ENCODE data around the gene HOXA4. TPM values are rescaled to one million over a fixed set of nuclear protein-coding genes. Genes with fewer than 3 reads are reported as not detected.

Gene HOXA4
- total RNA-seq, 1 donor from 2014 or later: 0.31 TPM

DNA sequence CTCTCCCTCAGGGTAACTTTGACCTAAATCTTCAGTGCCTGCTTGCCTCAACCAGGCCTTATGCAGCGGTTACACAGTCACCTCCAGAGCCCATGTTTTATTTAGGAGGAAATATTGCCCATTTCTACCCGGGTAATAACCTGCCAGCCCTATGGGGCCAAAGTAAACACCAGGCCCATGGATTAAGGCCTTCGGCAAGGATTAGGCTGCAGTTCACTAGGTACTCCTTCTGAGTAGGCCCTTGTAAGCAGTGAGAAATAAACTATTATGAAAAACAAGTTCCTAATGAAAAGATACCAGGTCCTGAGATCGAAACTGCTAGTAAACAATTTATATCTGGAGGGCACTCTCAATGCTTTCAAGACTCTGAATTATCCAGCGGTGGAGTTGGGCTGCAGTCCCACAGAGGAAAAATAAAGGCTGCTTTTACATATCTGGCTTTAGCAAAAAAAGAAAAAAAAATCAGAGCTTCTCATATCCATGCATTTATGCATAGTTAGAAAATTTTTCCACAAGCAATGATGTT, 47.3 kb upstream of the HOXA4 start:
- H3K27me3 Mint-ChIP-seq (ENCODE audit: unreplicated experiment): peaks cover 40% of the 10 kb centered on the region
- DNase-seq (ENCODE audit: low spot score): no peak
- H3K4me1 Mint-ChIP-seq (ENCODE audit: unreplicated experiment): peaks cover 18% of the 10 kb centered on the region
- no peak overlapping the region for H3K4me3 Mint-ChIP-seq (ENCODE audit: unreplicated experiment)
- no peaks in the 10 kb centered on the region for H3K9me3 Mint-ChIP-seq (ENCODE audit: unreplicated experiment)
- H3K27ac Mint-ChIP-seq (ENCODE audit: unreplicated experiment): no peak overlapping the region
- no peak for TF ChIP-seq CTCF (IDR thresholded peaks at IDR 0.05; ENCODE audit: unreplicated experiment)
- no peaks in the 10 kb centered on the region for H3K36me3 Mint-ChIP-seq (ENCODE audit: low read depth, unreplicated experiment)

GRCh38 chr7:27176962-27177794, 46.6 kb upstream of the HOXA4 start:
- no peak for DNase-seq (ENCODE audit: low spot score)
- H3K4me1 Mint-ChIP-seq (ENCODE audit: unreplicated experiment): peaks cover 21% of the 10 kb centered on the region
- no peak for TF ChIP-seq CTCF (IDR thresholded peaks at IDR 0.05; ENCODE audit: unreplicated experiment)
- no peaks in the 10 kb centered on the region for H3K9me3 Mint-ChIP-seq (ENCODE audit: unreplicated experiment)
- H3K27me3 Mint-ChIP-seq (ENCODE audit: unreplicated experiment): peaks cover 39% of the 10 kb centered on the region
- H3K4me3 Mint-ChIP-seq (ENCODE audit: unreplicated experiment): no peak overlapping the region
- H3K36me3 Mint-ChIP-seq (ENCODE audit: low read depth, unreplicated experiment): no peaks in the 10 kb centered on the region
- no peak overlapping the region for H3K27ac Mint-ChIP-seq (ENCODE audit: unreplicated experiment)

DNA sequence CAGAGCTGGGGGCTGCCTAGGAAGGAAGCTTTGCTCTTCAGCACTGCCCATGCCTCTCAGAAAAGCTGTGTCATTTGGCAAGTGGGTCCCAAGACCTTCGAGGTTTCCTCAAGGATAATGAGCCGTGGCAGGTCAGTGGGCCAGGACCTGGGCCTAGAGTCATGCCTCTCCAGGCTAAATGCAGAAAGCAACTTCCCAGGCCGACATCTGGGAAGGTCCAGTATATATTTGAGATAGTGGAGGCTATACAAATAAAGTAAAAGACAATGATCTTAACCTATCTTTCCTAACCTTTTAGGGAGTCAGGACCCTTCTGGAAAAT, 45.9 kb upstream of the HOXA4 start:
- no peak overlapping the region for H3K27ac Mint-ChIP-seq (ENCODE audit: unreplicated experiment)
- TF ChIP-seq CTCF (IDR thresholded peaks at IDR 0.05; ENCODE audit: unreplicated experiment): no peak
- no peak for DNase-seq (ENCODE audit: low spot score)
- no peak overlapping the region for H3K4me3 Mint-ChIP-seq (ENCODE audit: unreplicated experiment)
- H3K36me3 Mint-ChIP-seq (ENCODE audit: low read depth, unreplicated experiment): no peaks in the 10 kb centered on the region
- peaks cover 44% of the 10 kb centered on the region for H3K27me3 Mint-ChIP-seq (ENCODE audit: unreplicated experiment)
- peaks cover 26% of the 10 kb centered on the region for H3K4me1 Mint-ChIP-seq (ENCODE audit: unreplicated experiment)
- no peaks in the 10 kb centered on the region for H3K9me3 Mint-ChIP-seq (ENCODE audit: unreplicated experiment)

- peaks cover 32% of the 10 kb centered on the region for H3K4me1 Mint-ChIP-seq (ENCODE audit: unreplicated experiment)
- DNase-seq (ENCODE audit: low spot score): no peak
- H3K36me3 Mint-ChIP-seq (ENCODE audit: low read depth, unreplicated experiment): no peaks in the 10 kb centered on the region
- TF ChIP-seq CTCF (IDR thresholded peaks at IDR 0.05; ENCODE audit: unreplicated experiment): no peak
- H3K9me3 Mint-ChIP-seq (ENCODE audit: unreplicated experiment): no peaks in the 10 kb centered on the region
- no peak overlapping the region for H3K27ac Mint-ChIP-seq (ENCODE audit: unreplicated experiment)
- peaks cover 46% of the 10 kb centered on the region for H3K27me3 Mint-ChIP-seq (ENCODE audit: unreplicated experiment)
- no peak overlapping the region for H3K4me3 Mint-ChIP-seq (ENCODE audit: unreplicated experiment)
Observed at GRCh38 chr7:27175626-27176523, 45.3 kb upstream of the HOXA4 start.
